Breast epithelium (tissue), 3 donors: ENCODE data around the gene RPS15.

Experiments
- POLR2A ChIP-seq: fragments of 450-650 bp; IDR thresholded peaks from one replicate; pipeline ENCODE4 v1.6.1; 2016; ENCODE audit warnings: antibody characterized with exemption, mild to moderate bottlenecking, moderate library complexity
- TF ChIP-seq, protein P1 (sequence below), 3 donors: fragments of 450-650 bp; IDR thresholded peaks; one replicate each; pipeline ENCODE4 v1.5.1; 2016 to 2017; ENCODE audit warnings: antibody characterized with exemption in 3 of 3, mild to moderate bottlenecking in 3 of 3, moderate library complexity in 3 of 3

DNA sequence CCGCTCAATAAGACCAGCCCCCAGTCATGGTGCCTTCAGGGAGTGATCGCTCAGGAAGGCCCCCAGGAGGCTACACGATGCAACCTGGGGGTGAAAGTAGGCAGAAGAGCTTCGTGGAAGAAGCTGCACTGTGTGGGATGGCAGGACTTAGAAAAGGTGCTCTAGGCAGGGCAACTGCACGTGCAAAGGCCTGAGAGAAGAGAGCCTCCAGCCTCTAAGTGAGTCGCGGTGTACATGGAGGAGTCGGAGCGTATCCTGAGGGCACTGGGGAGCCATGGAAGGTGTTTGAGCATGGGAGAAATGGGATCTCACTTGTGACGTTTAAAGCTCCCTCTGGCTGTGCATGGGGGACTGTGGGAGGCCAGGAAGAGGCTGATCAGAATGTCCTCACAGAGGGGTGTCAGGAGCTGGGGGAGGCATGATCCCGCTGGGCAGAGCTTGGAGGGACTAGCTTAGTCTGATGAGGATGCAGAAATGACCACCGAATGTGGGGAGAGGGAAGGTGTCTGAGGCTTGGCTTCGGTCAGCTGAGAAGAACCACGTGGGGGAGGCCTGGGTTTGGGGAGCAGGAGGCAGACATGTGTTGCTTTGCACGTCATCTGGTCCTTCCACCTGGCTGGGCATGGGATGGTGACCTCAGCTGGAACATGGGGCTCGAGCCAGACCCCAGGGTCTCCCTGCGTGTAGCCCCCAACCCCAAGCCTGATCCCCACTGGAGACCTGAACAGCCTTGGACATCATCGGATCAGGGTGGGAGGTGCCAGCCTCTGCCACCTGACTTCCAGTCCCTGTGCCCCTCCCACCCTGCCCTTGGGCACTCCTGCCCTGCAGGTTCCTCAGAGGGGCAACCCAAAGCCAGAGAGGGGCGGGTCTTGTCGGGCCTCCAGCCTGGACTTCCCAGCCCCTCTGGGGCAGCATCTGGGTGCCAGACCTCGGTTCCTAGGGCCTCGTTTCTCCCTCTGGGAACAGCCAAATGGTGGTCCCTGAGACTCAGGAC is 12.8 kb downstream of the RPS15 start:
- TF ChIP-seq, protein P1, sequence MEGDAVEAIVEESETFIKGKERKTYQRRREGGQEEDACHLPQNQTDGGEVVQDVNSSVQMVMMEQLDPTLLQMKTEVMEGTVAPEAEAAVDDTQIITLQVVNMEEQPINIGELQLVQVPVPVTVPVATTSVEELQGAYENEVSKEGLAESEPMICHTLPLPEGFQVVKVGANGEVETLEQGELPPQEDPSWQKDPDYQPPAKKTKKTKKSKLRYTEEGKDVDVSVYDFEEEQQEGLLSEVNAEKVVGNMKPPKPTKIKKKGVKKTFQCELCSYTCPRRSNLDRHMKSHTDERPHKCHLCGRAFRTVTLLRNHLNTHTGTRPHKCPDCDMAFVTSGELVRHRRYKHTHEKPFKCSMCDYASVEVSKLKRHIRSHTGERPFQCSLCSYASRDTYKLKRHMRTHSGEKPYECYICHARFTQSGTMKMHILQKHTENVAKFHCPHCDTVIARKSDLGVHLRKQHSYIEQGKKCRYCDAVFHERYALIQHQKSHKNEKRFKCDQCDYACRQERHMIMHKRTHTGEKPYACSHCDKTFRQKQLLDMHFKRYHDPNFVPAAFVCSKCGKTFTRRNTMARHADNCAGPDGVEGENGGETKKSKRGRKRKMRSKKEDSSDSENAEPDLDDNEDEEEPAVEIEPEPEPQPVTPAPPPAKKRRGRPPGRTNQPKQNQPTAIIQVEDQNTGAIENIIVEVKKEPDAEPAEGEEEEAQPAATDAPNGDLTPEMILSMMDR (IDR thresholded peaks at IDR 0.05), result no peak
- TF ChIP-seq POLR2A, result no peak
